Tibial nerve (tissue), 4 donors: ENCODE data around the gene AGTRAP. TPM values are rescaled to one million over a fixed set of nuclear protein-coding genes. Genes with fewer than 3 reads are reported as not detected.

ENCODE experiments used
- DNase-seq, 2 donors: peaks; one replicate each; pipeline ENCODE4 v3.0.0-alpha.2; 2019; ENCODE audit warnings: low spot score in 2 of 2
- H3K27ac ChIP-seq, 4 donors: fragments of 200-600 bp; sonication (generic) in 3 of 4; one replicate each; pipeline ENCODE4 v1.5.1; 2017 to 2019; ENCODE audit warnings: mild to moderate bottlenecking in 1 of 4
- H3K27me3 ChIP-seq, 2 donors: fragments of 200-600 bp; sonication (generic) in 1 of 2; one replicate each; pipeline versions ENCODE4 v1.5.1 to v1.6.0; 2017 to 2019
- H3K36me3 ChIP-seq, 3 donors: fragments of 200-600 bp; sonication (generic); one replicate each; pipeline ENCODE4 v1.5.1; 2018 to 2019
- H3K4me1 ChIP-seq, 4 donors: fragments of 200-600 bp; sonication (generic) in 3 of 4; one replicate each; pipeline ENCODE4 v1.5.1; 2017 to 2019
- H3K4me3 ChIP-seq, 4 donors: fragments of 200-600 bp; sonication (generic) in 3 of 4; one replicate each; pipeline ENCODE4 v1.5.1; 2017 to 2019; ENCODE audit warnings: mild to moderate bottlenecking in 1 of 4, moderate library complexity in 1 of 4
- H3K9me3 ChIP-seq, 4 donors: fragments of 200-600 bp; sonication (generic) in 3 of 4; one replicate each; pipeline ENCODE4 v1.5.1; 2017 to 2019
- CTCF ChIP-seq, 5 experiments: fragments of 200-600 bp in 3 of 5; fragments of 450-650 bp in 2 of 5; sonication (generic) in 3 of 5; IDR thresholded peaks; one replicate each; pipeline ENCODE4 v1.5.1; 2016 to 2019; ENCODE audit warnings: antibody characterized with exemption in 5 of 5, mild to moderate bottlenecking in 3 of 5, moderate library complexity in 2 of 5
- EP300 ChIP-seq, 2 donors: sonication (generic); formaldehyde crosslinking; IDR thresholded peaks; one replicate each; pipeline ENCODE4 v1.6.1; 2017; ENCODE audit warnings: antibody characterized with exemption in 2 of 2, mild to moderate bottlenecking in 1 of 2
- POLR2A ChIP-seq, 2 donors: fragments of 450-650 bp; IDR thresholded peaks; one replicate each; pipeline ENCODE4 v1.6.1; 2017; ENCODE audit warnings: antibody characterized with exemption in 2 of 2, mild to moderate bottlenecking in 2 of 2, moderate library complexity in 2 of 2
- WGBS, 2 donors: methylation state at CpG; one replicate each; pipeline ENCODE4 v1.1.5; 2018; 5-methylcytosine and 5-hydroxymethylcytosine counted together
- total RNA-seq, 4 donors: library from RNA; depleted of rRNA; stranded (reverse); fragments of >200 nt; gene quantifications; one replicate each; pipeline ENCODE4 v1.1.0, GENCODE V29; 2016

The AGTRAP gene
- total RNA-seq, 4 donors from 2014 or later, result 35.6 to 118 (median 76.0) TPM

- no peak for DNase-seq
- 52 to 58% methylated on average over 5 of the region's 5 CpGs for WGBS, 2 donors
- TF ChIP-seq CTCF (IDR thresholded peaks at IDR 0.05) (no peak), POLR2A (IDR thresholded peaks at IDR 0.05) (no peak), EP300 (IDR thresholded peaks at IDR 0.05) (no peak)
These were observed 36.5 kb downstream of the AGTRAP start for GRCh38 chr1:11772458-11772857.

GRCh38 chr1:11774753-11775152 is 38.8 kb downstream of the AGTRAP start:
- no peak for DNase-seq
- 86 to 90% methylated on average over 9 of the region's 9 CpGs for WGBS, 2 donors
- Histone ChIP-seq H3K4me1 (no peaks in the 10 kb centered on the region), H3K9me3 (no peaks in the 10 kb centered on the region), H3K27ac (no peak overlapping the region), H3K36me3 (no peaks in the 10 kb centered on the region), H3K4me3 (no peak overlapping the region), H3K27me3 (no peaks in the 10 kb centered on the region)
- TF ChIP-seq POLR2A (IDR thresholded peaks at IDR 0.05) (no peak), EP300 (IDR thresholded peaks at IDR 0.05) (no peak), CTCF (IDR thresholded peaks at IDR 0.05) (no peak)

More at GRCh38 chr1:11772458-11772857, 36.5 kb downstream of the AGTRAP start:
- no peaks in the 10 kb centered on the region for H3K4me1 ChIP-seq
- H3K27ac ChIP-seq, result no peak overlapping the region
- H3K4me3 ChIP-seq, result no peak overlapping the region
- H3K9me3 ChIP-seq, result no peaks in the 10 kb centered on the region
- H3K36me3 ChIP-seq, result no peaks in the 10 kb centered on the region
- H3K27me3 ChIP-seq, result no peaks in the 10 kb centered on the region

- H3K36me3 ChIP-seq, result no peaks in the 10 kb centered on the region
- no peaks in the 10 kb centered on the region for H3K9me3 ChIP-seq
- DNase-seq, result no peak
- TF ChIP-seq POLR2A (IDR thresholded peaks at IDR 0.05), result no peak
- no peak for TF ChIP-seq EP300 (IDR thresholded peaks at IDR 0.05)
- no peak for TF ChIP-seq CTCF (IDR thresholded peaks at IDR 0.05)
- no peaks in the 10 kb centered on the region for H3K27me3 ChIP-seq
- no peaks in the 10 kb centered on the region for H3K4me1 ChIP-seq
- no peak overlapping the region for H3K4me3 ChIP-seq
- no peak overlapping the region for H3K27ac ChIP-seq
- 80 to 82% methylated on average over 7 to 8 of the region's 8 CpGs for WGBS, 2 donors
These were observed 41.9 kb downstream of the AGTRAP start for GRCh38 chr1:11777658-11778322.

GRCh38 chr1:11778336-11778735 is 42.4 kb downstream of the AGTRAP start:
- 94 to 96% methylated on average over 8 to 9 of the region's 9 CpGs for WGBS, 2 donors
- Histone ChIP-seq H3K4me3 (no peak overlapping the region), H3K36me3 (no peaks in the 10 kb centered on the region), H3K4me1 (no peaks in the 10 kb centered on the region), H3K27me3 (no peaks in the 10 kb centered on the region), H3K27ac (no peak overlapping the region), H3K9me3 (no peaks in the 10 kb centered on the region)
- DNase-seq, result no peak
- TF ChIP-seq POLR2A (IDR thresholded peaks at IDR 0.05) (no peak), EP300 (IDR thresholded peaks at IDR 0.05) (no peak)

GRCh38 chr1:11778844-11779623 is 43.1 kb downstream of the AGTRAP start:
- Histone ChIP-seq H3K4me3 (no peak overlapping the region), H3K9me3 (no peaks in the 10 kb centered on the region), H3K27me3 (no peaks in the 10 kb centered on the region), H3K4me1 (no peaks in the 10 kb centered on the region), H3K27ac (no peak overlapping the region), H3K36me3 (no peaks in the 10 kb centered on the region)
- DNase-seq, result no peak
- TF ChIP-seq CTCF (IDR thresholded peaks at IDR 0.05) (no peak), POLR2A (IDR thresholded peaks at IDR 0.05) (no peak), EP300 (IDR thresholded peaks at IDR 0.05) (no peak)
- WGBS, 2 donors, result 85 to 91% methylated on average over 13 to 15 of the region's 15 CpGs
